ENCODE measurements around the gene SKAP1.

GRCh38 chr17:48179071-48179945 is 250.7 kb downstream of the SKAP1 start:
- TF ChIP-seq CTCF (conservative IDR thresholded peaks at IDR 0.05), result no peak
- TF ChIP-seq EZH2 (IDR thresholded peaks at IDR 0.05; ENCODE audit: low read depth), result no peak
